ENCODE data around the gene CCDC74B. TPM values are rescaled to one million over a fixed set of nuclear protein-coding genes. Genes with fewer than 3 reads are reported as not detected.
"Not testable (repeated sequence)": the region's sequence is repeated elsewhere in the genome, so short reads cannot be mapped to it uniquely, and the experiment has no call there.

The CCDC74B gene
- polyA plus RNA-seq, 1 donor (not counting 4 experiments of a cell fraction or from before 2014, with no cell fraction given) = 0.52 TPM

- H3K9ac ChIP-seq (ENCODE audit: control insufficient read depth, extremely low read depth, insufficient read depth, low read length); FAIRE-seq; dilution Hi-C loops (cut with MboI; ENCODE audit: extremely low pct_ligation_motif_present, low sequenced_read_pairs); DNase-seq (ENCODE audit: low read depth, low spot score); H2AFZ ChIP-seq (ENCODE audit: control insufficient read depth, low read length); H3K4me3 ChIP-seq (ENCODE audit: control insufficient read depth in 2 of 3, extremely low read depth in 1 of 3, insufficient read depth in 2 of 3, low read depth in 1 of 3, low read length in 3 of 3); H3K27me3 ChIP-seq (ENCODE audit: control insufficient read depth, extremely low read depth, insufficient read depth, low read length); H3K9me1 ChIP-seq (ENCODE audit: control insufficient read depth, extremely low read depth, insufficient read depth, low read length); H4K20me1 ChIP-seq (ENCODE audit: control insufficient read depth, extremely low read depth, insufficient read depth, low read length); H3K4me2 ChIP-seq (ENCODE audit: control insufficient read depth, extremely low read depth, insufficient read depth, low read depth, low read length); H3K36me3 ChIP-seq (ENCODE audit: control insufficient read depth in 2 of 2, extremely low read depth in 1 of 2, insufficient read depth in 2 of 2, low read length in 2 of 2); H3K9me3 ChIP-seq (ENCODE audit: control insufficient read depth, low read depth, low read length); H3K27ac ChIP-seq (ENCODE audit: control insufficient read depth, insufficient read depth, low read length); H3K4me1 ChIP-seq (ENCODE audit: control insufficient read depth, extremely low read depth, insufficient read depth, low read length); H3K79me2 ChIP-seq (ENCODE audit: control insufficient read depth, insufficient read depth, low read length): not testable (repeated sequence)
Measured at GRCh38 chr2:130142396-130143265, 2.3 kb downstream of the CCDC74B start.

DNA sequence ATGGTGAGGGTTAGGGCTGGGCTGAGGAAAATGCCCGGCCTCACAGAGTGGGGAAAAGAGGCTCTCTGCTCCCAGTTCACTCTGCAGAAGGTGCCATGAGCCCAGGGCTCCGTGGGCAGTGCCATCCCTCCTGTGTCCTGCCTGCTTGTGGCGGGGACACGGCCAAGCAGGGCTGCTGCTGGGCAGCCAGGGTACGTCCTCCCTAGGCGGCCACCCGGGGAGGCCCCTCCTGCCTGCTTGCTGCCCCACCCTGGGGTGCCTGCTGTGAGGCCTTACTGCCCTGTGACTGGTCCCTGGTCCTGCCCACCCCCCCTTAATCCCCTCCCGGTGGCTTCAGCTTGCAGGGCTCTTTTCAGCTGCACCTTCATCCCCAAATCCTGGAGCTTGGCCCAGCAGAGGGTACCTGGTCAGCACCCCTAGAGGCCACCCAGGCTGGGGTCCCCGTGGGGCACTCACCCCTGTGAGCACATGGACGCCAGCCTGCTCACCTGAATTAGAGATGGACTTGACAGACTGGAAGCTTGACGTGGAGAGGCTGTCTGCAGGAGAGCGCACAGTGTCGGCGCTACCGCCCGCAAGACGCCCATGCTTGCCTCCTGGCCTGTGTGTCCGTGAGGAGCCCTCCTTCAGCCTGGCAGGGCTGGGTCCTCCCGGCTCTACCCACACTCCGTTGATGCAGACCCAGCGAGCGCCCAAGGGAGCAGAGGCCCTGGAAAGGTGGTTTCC, 3.1 kb downstream of the CCDC74B start:
- not testable (repeated sequence) for DNase-seq (ENCODE audit: low read depth, low spot score); H4K20me1 ChIP-seq (ENCODE audit: control insufficient read depth, extremely low read depth, insufficient read depth, low read length)

GRCh38 chr2:130141002-130141401, 3.9 kb downstream of the CCDC74B start:
- H4K20me1 ChIP-seq (ENCODE audit: control insufficient read depth, extremely low read depth, insufficient read depth, low read length); H3K9me3 ChIP-seq (ENCODE audit: control insufficient read depth, low read depth, low read length); H3K36me3 ChIP-seq (ENCODE audit: control insufficient read depth in 2 of 2, extremely low read depth in 1 of 2, insufficient read depth in 2 of 2, low read length in 2 of 2); H3K9ac ChIP-seq (ENCODE audit: control insufficient read depth, extremely low read depth, insufficient read depth, low read length); H2AFZ ChIP-seq (ENCODE audit: control insufficient read depth, low read length); H3K79me2 ChIP-seq (ENCODE audit: control insufficient read depth, insufficient read depth, low read length); H3K4me3 ChIP-seq (ENCODE audit: control insufficient read depth in 2 of 3, extremely low read depth in 1 of 3, insufficient read depth in 2 of 3, low read depth in 1 of 3, low read length in 3 of 3); H3K9me1 ChIP-seq (ENCODE audit: control insufficient read depth, extremely low read depth, insufficient read depth, low read length); H3K4me2 ChIP-seq (ENCODE audit: control insufficient read depth, extremely low read depth, insufficient read depth, low read depth, low read length); DNase-seq (ENCODE audit: low read depth, low spot score); H3K27ac ChIP-seq (ENCODE audit: control insufficient read depth, insufficient read depth, low read length); FAIRE-seq; dilution Hi-C loops (cut with MboI; ENCODE audit: extremely low pct_ligation_motif_present, low sequenced_read_pairs); H3K4me1 ChIP-seq (ENCODE audit: control insufficient read depth, extremely low read depth, insufficient read depth, low read length); H3K27me3 ChIP-seq (ENCODE audit: control insufficient read depth, extremely low read depth, insufficient read depth, low read length): not testable (repeated sequence)

More for the DNA sequence above, 3.1 kb downstream of the CCDC74B start:
- H3K79me2 ChIP-seq (ENCODE audit: control insufficient read depth, insufficient read depth, low read length); dilution Hi-C loops (cut with MboI; ENCODE audit: extremely low pct_ligation_motif_present, low sequenced_read_pairs); H3K4me1 ChIP-seq (ENCODE audit: control insufficient read depth, extremely low read depth, insufficient read depth, low read length); H3K4me3 ChIP-seq (ENCODE audit: control insufficient read depth in 2 of 3, extremely low read depth in 1 of 3, insufficient read depth in 2 of 3, low read depth in 1 of 3, low read length in 3 of 3); H3K9me1 ChIP-seq (ENCODE audit: control insufficient read depth, extremely low read depth, insufficient read depth, low read length); H3K27me3 ChIP-seq (ENCODE audit: control insufficient read depth, extremely low read depth, insufficient read depth, low read length); H2AFZ ChIP-seq (ENCODE audit: control insufficient read depth, low read length); H3K4me2 ChIP-seq (ENCODE audit: control insufficient read depth, extremely low read depth, insufficient read depth, low read depth, low read length); H3K9me3 ChIP-seq (ENCODE audit: control insufficient read depth, low read depth, low read length); H3K9ac ChIP-seq (ENCODE audit: control insufficient read depth, extremely low read depth, insufficient read depth, low read length); H3K36me3 ChIP-seq (ENCODE audit: control insufficient read depth in 2 of 2, extremely low read depth in 1 of 2, insufficient read depth in 2 of 2, low read length in 2 of 2); FAIRE-seq; H3K27ac ChIP-seq (ENCODE audit: control insufficient read depth, insufficient read depth, low read length): not testable (repeated sequence)

GRCh38 chr2:130140516-130140915, 4.4 kb downstream of the CCDC74B start:
- H3K9me3 ChIP-seq (ENCODE audit: control insufficient read depth, low read depth, low read length); H3K4me1 ChIP-seq (ENCODE audit: control insufficient read depth, extremely low read depth, insufficient read depth, low read length); H3K36me3 ChIP-seq (ENCODE audit: control insufficient read depth in 2 of 2, extremely low read depth in 1 of 2, insufficient read depth in 2 of 2, low read length in 2 of 2); H3K9ac ChIP-seq (ENCODE audit: control insufficient read depth, extremely low read depth, insufficient read depth, low read length); H4K20me1 ChIP-seq (ENCODE audit: control insufficient read depth, extremely low read depth, insufficient read depth, low read length); H3K27ac ChIP-seq (ENCODE audit: control insufficient read depth, insufficient read depth, low read length); H3K27me3 ChIP-seq (ENCODE audit: control insufficient read depth, extremely low read depth, insufficient read depth, low read length); H3K9me1 ChIP-seq (ENCODE audit: control insufficient read depth, extremely low read depth, insufficient read depth, low read length); DNase-seq (ENCODE audit: low read depth, low spot score); H3K4me3 ChIP-seq (ENCODE audit: control insufficient read depth in 2 of 3, extremely low read depth in 1 of 3, insufficient read depth in 2 of 3, low read depth in 1 of 3, low read length in 3 of 3); FAIRE-seq; H3K79me2 ChIP-seq (ENCODE audit: control insufficient read depth, insufficient read depth, low read length); H3K4me2 ChIP-seq (ENCODE audit: control insufficient read depth, extremely low read depth, insufficient read depth, low read depth, low read length); dilution Hi-C loops (cut with MboI; ENCODE audit: extremely low pct_ligation_motif_present, low sequenced_read_pairs); H2AFZ ChIP-seq (ENCODE audit: control insufficient read depth, low read length): not testable (repeated sequence)
